Stimulated activated CD4-positive, alpha-beta T cell treated with anti-CD3 and anti-CD28 coated beads, TNF-alpha, amount 100 ng/mL, for 1 hour (primary cell): ENCODE measurements around the gene ZCCHC7.

Source experiments
- DNase-seq, 3 donors: peaks; one replicate each; pipeline ENCODE4 v3.0.0-alpha.2; 2020; ENCODE audit warnings: low read depth in 3 of 3, low spot score in 1 of 3

Gene ZCCHC7

GRCh38 chr9:37248651-37249163, 128.3 kb downstream of the ZCCHC7 start:
- DNase-seq, result no peak

DNA sequence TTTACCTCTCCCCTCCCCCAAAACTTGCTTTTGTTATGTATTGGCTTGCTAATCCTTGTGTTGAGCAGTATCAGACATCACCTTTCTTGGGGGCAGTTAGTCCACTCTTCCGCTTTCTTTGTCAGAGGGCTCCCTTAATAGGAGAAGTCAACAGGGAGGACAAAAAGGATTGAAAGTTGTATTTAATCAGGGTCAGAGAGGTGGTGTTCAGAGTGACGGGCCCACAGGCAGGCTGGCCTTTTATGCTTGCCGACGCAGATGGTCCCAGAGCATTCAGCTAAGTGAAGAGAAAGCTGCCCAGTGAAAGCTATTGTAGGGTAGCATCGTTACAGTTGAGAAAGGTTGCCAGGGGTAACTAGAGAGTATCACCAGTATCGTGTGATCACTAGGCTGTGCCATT, 131.1 kb downstream of the ZCCHC7 start:
- no peak for DNase-seq

DNA sequence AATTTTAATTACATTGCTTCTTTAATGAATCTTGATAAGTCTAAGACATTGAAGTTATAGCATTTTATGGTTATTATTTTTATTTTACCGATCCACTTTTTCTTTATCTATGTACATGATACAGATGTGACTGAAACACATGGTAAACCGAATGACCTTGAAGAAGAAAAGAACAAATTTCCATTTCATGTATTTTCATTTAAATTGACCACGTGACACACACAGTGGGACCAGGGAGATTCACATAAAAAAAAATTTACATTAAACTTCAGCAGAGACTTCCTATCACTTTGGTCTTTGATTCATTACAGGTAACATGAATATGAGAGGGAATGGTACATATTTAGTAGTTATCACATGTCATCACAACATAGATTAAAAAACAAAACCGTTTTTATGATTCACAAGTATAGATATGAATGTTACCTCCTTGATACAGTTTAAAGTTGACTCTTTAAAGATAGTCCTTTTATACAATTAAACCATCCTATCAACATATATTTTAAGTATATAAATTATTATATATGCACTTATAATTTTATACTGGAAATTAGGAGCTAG, 133.1 kb downstream of the ZCCHC7 start:
- DNase-seq, result no peak

DNA sequence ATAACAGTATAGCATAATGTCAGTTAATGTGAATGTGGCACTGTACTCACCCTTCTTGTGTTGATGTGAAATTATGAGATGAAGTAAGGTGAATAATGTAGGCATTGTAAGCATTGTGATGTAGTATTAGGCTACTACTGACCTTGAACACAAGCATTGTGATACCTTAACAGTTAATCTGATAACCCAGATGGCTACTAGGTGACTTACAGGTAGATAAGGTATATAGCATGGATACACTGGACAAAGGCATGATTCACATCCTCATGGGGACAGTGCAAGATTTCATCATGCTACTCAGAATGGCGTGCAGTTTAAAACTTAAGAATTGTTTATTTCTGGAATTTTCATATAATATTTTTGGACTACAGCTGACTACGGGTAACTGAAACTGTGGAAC, 134.8 kb downstream of the ZCCHC7 start:
- DNase-seq, result no peak

DNA sequence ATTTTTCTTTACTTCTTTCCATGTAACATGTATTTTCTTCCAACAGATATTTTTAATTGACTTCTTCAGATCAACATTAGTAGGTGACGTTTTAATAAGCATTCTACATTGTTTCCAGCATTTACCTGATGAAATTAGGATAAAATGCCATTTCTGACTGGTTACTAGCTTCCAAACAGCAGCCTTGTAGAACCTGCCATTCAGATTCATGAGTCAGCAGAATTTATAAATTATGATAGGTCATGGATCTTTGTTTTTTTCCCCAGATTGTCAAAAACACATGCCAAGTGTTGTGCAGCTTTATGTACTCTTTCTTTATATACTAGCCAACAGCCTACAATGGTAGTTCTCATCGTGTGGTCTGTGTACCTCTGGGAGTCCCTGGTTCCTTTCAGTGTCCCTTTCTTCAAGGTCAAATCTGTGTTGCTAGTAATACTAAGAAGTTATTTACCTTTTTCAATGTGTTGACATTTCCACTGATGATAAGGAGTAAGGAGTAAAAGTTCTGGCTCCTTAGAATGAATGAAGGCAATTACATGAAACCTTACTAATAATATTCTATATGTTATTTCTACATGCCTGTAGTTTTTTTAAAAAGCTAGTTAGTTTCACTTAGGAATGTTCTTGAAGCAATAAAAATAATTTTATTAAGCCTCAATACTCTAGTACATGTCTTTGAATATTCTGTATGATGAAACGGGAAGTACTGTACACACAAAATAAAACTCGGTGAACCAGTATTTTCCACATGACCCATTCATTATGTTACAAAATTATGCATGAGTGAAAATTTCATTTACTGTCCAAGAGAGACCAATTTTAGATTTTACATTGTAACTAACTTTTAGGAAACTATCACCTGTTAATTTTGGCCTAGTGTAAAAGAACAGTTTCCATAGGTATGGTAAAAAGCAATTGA, 135.8 kb downstream of the ZCCHC7 start:
- no peak for DNase-seq

GRCh38 chr9:37259951-37260350, 139.6 kb downstream of the ZCCHC7 start:
- DNase-seq, result no peak

- DNase-seq, result no peak
Observed at GRCh38 chr9:37262410-37262809, 142.0 kb downstream of the ZCCHC7 start.

DNA sequence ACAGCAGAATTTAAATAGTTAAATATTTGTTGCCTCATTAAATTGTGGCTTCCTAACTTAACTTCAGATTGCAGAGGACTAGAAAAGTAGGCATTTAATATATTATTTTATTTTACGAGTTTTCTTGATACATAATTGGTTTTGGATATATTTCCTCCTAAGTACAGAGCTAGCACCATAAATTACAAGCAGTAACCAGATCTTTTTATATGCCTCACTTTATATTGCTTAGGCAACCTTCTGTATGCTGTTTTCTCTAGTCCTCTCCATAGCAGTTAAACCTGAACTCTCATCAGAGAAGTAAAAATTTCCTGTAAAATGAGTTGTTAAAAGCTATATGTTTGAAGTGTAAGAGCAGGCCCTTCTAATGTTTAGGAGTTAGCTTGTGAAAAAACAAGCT, 144.2 kb downstream of the ZCCHC7 start:
- no peak for DNase-seq

GRCh38 chr9:37266630-37267029, 146.3 kb downstream of the ZCCHC7 start:
- DNase-seq, result no peak

DNA sequence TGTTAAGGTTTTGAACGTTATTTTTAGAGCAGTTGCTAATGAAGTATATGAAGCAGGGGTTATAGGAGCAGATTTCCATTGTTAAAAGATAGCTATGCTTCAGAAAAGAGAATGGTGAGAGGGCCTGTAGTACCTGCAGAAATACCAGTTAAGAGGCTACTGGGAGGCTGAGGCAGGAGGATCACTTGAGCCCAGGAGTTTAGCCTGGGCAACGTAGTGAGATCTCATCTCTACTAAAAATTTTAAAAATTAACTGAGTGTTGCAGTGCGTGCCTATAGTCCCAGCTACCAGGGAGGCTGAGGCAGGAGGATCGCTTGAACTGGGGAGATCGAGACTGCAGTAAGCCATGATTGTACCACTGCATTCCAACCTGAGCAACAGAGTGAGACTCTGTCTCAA, 148.8 kb downstream of the ZCCHC7 start:
- DNase-seq, result no peak

GRCh38 chr9:37271679-37272078, 151.3 kb downstream of the ZCCHC7 start:
- no peak for DNase-seq

DNA sequence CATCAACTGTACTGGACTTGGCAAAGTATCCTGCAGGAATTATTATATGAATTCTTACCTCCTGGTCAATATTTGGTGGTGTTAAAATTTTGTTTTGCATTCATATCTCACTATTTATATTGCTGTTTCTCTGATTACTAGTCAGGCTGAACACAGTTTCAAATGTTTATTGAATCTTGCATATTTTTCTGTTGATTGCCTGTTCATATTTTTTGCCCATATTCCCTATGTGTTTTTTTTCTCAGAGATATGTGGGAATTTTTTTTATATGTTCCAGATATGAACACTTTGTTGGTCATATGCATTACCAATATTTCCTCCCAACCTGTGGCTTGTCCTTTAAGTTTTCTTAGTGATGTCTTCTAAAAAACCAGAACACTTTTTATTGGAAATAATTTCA, 153.2 kb downstream of the ZCCHC7 start:
- no peak for DNase-seq

GRCh38 chr9:37281541-37281940, 161.2 kb downstream of the ZCCHC7 start:
- DNase-seq, result no peak

- DNase-seq, result no peak
Observed at GRCh38 chr9:37283730-37284325, 163.5 kb downstream of the ZCCHC7 start.

- DNase-seq, result no peak
Observed at GRCh38 chr9:37284636-37285035, 164.3 kb downstream of the ZCCHC7 start.

DNA sequence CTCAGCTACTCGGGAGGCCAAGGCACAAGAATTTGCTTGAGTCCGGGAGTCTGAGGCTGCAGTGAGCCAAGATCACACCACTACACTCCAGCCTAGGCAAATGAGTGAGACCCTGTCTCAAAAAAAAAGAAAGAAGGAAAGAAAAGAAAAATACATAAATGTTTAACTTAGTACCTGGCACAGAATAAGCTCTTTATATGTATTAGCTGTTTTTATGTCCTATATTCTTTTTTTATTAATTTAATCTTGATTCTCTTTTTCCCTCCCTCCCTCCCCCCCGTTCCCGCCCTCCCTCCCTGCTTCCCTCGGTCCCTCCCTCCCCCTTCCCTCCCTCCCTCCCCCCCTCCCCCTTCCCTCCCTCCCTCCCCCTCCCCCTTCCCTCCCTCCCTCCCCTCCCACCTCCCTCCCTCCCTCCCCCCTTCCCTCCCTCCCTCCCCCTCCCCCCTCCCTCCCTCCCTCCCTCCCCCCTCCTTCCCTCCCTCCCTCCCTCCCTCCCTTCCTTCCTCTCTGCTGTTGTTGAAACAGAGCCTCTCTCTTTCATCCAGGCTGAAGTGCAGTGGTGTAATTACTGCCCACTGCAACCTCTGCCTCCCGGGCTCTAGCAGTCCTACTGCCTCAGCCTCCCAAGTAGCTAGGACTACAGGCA, 166.3 kb downstream of the ZCCHC7 start:
- no peak for DNase-seq

DNA sequence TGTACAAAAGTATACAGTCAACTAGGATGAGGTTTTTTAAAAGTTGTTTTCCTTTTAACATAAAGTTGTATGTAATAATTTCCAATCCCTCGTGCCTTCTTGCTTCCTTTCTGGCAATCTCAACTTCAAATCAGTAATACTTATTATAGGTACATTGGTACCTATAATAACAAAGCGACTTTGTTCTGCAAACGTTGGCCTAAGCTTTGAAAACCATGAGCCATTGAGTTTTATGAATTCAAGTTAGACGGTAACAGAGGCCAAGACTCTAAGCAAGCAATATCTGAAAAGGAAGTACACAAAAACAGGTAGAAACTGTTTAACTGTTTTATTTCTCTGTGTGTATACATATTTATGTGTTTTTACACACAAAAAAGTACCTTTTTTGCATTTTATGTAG, 166.9 kb downstream of the ZCCHC7 start:
- DNase-seq, result no peak

- DNase-seq, result no peak
Observed at GRCh38 chr9:37289631-37290030, 169.3 kb downstream of the ZCCHC7 start.

GRCh38 chr9:37290366-37290939, 170.1 kb downstream of the ZCCHC7 start:
- no peak for DNase-seq

DNA sequence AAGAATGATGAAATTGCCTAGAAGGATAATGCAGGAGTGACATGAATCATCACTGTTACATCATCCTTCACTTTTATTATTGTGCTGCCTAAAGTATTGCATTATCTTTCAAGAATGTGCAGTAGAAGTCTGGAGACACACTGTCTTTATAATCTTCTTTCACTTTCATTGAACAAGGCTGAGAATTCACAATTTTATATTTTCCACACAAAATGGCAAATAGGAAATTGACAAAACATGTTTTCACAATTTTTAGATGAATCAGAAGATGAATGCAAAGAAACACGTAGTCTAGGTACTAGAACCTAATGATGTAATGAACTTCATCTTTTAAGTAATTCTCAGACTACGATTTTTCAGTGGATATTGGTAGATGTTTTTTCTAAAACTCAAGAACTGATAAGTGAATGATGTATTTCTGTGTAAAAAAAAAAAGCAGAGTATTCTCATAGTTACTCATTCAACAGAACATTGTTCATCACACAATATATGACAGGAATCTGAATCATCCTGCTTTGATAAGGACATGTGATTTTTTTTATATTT, 170.6 kb downstream of the ZCCHC7 start:
- no peak for DNase-seq
